HG02571 (cell line): ENCODE measurements around the gene PROSER3.
A peak's percentile ranks its signal among the peaks of the same experiment; 100 is the strongest.

Experiments used
- ATAC-seq: cut with Tn5 transposase; IDR thresholded peaks from one replicate; pipeline ENCODE4 v1.9.1; 2021; ENCODE audit warnings: mild to moderate bottlenecking, moderate library complexity; ENCODE audit not compliant: unreplicated experiment

The PROSER3 gene

GRCh38 chr19:35757749-35758608 lies at the start of gene PROSER3:
PROSER3 (plus strand) TSS chr19:35758176; CDS start chr19:35758216, 40 bp downstream.
- ATAC-seq = peak; percentile 95

- no peak for ATAC-seq
Measured at GRCh38 chr19:35708391-35708790, 49.6 kb upstream of the PROSER3 start.

- ATAC-seq = no peak
Measured at GRCh38 chr19:35710784-35711723, 46.9 kb upstream of the PROSER3 start.

GRCh38 chr19:35712567-35713505 lies 45.1 kb upstream of the PROSER3 start:
- ATAC-seq = no peak

- ATAC-seq = no peak
Measured at GRCh38 chr19:35713506-35713850, 44.5 kb upstream of the PROSER3 start.

GRCh38 chr19:35713904-35714495 lies 44.0 kb upstream of the PROSER3 start:
- ATAC-seq = no peak

GRCh38 chr19:35714601-35715354 lies 43.2 kb upstream of the PROSER3 start:
- ATAC-seq = no peak

GRCh38 chr19:35715355-35715809 lies 42.6 kb upstream of the PROSER3 start:
- no peak for ATAC-seq

GRCh38 chr19:35715981-35716800 lies 41.8 kb upstream of the PROSER3 start:
- ATAC-seq = no peak

GRCh38 chr19:35716801-35717664 lies 40.9 kb upstream of the PROSER3 start:
- ATAC-seq = peak; percentile 53

- no peak for ATAC-seq
Measured at GRCh38 chr19:35717665-35718344, 40.2 kb upstream of the PROSER3 start, which contains the start of gene KMT2B. KMT2B (plus strand) TSS chr19:35718003; CDS start chr19:35718019, 16 bp downstream.

GRCh38 chr19:35718345-35719041 lies 39.5 kb upstream of the PROSER3 start:
- ATAC-seq = no peak

GRCh38 chr19:35719402-35720162 lies 38.4 kb upstream of the PROSER3 start:
- no peak for ATAC-seq

- no peak for ATAC-seq
Measured at GRCh38 chr19:35720163-35720524, 37.8 kb upstream of the PROSER3 start.

- no peak for ATAC-seq
Measured at GRCh38 chr19:35720648-35721047, 37.3 kb upstream of the PROSER3 start.

- ATAC-seq = no peak
Measured at GRCh38 chr19:35721374-35721773, 36.6 kb upstream of the PROSER3 start.
